ENCODE measurements around the gene TMEM259.

Gene TMEM259

DNA sequence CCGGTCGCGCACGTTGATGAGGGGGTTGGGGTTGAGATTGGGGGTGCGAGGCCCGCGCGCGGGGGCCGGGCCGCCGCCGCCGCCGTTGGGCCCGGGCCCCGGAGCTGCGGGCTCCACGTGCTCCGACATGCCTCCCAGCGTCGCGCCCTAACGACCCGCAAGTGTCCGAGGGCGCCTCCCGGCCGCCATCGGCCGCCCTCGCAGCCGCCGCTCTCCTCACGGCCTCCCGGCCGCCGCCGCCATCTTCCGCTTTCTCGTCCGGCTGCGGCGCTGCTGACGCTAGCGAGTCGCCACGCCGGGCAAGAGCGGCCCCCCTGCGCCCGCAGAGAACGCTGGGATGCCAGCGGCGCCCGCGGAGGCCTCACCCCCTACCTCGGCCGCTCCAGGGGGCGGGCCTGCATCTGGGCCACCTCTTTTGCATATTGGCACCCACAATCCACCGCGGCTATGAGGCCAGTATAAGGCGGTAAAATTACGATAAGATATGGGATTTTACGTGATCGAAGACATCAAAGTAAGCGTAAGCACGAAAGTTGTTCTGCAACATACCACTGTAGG, at the start of gene TMEM259:
Gene TMEM259, minus strand, starts transcription at position 256 of the 558 bp plus-strand sequence. Its CDS starts 127 bp downstream, at position 129.
- FAIRE-seq = no peak

DNA sequence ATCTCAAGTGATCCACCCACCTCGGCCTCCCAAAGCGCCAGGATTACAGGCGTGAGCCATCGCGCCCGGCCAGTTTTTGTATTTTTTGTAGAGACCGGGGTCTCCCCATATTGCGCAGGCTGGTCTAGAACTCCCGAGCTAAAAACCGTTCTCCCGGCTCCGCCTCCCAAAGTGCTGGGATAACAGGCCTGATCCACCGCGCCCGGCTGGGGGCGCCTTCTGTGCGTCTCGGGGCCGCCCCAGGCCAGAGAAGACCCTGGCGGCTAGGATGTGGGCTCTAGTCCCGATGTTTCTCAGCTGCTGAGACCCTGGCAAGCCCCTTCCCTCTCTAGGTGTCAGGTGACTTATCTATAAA, 49.6 kb upstream of the TMEM259 start:
- FAIRE-seq = no peak

DNA sequence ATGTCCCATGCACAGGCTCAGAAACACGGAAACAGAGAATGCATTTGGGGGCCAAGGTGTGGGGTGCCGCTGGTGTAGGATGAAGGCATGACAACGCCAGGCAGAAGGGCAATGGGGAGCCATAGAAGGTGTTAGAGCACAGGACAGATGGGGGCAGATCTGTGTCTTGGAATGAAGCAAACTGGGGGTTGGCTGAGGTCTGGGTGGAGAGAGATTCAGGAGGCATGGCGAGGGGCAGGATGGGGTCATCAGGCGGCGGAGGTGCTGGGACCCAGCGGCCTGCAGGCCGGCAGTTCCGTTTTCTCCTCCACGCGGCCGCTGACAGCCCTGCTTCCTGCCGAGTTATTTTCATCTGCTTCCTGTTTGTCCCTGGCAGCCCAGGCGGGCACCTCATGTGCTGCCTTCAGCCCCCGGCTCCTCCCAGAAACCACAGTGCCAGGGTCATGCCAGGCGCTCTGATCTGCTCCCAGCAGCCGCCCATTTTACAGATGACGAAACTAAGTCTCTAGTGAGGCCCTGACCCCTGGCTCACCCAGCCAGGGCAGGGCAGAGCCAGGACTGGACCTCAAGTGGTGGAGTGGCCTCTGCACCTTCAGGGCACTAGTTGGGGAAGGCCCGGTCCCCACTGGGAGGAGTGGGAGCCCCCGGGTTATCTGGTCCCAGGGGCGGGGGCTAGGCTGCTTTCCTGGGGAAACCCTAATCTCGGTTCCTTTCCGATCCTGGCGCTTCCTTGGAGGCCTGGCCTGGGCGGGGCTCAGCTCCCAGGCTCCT, 48.3 kb upstream of the TMEM259 start:
- no peak for FAIRE-seq

DNA sequence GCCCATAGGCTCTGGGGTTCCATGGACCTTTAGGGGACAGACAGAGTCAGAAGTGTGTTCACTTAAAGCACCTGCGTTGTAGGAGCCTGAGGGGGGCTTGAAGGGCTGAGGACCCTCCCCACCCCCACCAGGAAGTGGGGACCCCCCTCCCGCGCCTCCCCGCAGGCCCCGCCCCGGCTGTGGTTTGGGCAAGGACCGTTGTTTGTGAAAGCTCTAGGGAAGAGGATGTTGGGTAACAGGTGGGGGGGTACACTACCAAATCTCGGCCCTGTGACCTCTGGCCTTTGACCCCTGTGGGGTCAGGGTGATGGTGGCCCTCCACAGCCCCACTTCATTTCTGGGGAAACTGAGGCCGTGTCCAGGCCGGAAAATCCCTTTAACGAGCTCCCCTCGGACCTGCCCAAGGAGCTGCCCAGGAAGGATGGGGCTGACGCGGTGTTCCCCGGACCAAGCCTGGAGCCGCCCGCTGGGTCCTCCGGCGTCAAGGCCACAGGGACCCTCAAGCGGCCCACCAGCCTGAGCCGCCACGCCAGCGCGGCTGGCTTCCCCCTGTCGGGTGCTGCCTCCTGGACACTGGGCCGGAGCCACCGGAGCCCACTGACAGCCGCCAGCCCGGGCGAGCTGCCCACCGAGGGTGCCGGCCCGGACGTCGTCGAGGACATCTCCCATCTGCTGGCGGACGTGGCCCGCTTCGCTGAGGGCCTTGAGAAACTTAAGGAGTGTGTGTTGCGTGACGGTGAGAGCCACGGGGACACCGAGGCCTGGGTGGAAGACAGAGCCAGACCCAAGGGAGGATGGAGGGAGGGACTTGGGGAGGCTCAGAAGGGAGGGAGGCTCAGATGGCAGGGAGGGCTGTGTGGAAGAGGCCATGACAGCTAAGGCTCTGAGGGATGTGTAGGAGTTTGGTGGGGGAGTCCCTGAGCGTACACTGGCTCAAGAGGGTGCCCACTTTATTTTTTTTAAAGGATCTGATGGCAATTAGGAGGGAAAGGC, 47.4 kb upstream of the TMEM259 start:
- FAIRE-seq = no peak

DNA sequence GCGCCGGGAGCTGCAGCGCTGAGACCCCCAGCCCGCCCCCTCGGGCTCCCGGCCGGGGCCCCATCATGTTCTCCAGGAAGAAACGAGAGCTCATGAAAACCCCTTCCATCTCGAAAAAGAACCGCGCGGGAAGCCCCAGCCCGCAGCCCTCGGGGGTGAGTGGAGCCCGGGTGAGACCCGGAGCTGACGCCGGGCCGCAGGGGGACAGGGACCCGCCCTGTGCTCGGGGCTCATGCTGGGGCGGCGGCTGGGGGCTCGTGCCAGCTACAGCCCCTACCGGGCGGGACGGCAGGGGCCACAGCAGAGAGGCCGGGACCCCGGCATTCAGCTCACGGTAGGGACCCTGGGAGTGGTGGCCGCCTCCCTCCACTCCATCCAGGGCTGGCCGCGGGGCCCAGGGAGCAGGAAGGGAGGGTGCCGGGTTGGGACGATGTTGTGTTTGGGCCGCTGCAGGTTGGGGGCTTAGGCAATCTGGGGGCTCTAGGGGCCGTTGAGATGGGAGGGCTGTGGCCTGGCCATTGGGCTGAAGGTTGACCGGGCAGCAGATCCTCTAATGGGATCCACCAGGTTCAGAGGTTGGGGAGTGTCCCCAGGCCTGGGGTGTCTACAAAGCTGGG, 46.5 kb upstream of the TMEM259 start:
- no peak for FAIRE-seq

DNA sequence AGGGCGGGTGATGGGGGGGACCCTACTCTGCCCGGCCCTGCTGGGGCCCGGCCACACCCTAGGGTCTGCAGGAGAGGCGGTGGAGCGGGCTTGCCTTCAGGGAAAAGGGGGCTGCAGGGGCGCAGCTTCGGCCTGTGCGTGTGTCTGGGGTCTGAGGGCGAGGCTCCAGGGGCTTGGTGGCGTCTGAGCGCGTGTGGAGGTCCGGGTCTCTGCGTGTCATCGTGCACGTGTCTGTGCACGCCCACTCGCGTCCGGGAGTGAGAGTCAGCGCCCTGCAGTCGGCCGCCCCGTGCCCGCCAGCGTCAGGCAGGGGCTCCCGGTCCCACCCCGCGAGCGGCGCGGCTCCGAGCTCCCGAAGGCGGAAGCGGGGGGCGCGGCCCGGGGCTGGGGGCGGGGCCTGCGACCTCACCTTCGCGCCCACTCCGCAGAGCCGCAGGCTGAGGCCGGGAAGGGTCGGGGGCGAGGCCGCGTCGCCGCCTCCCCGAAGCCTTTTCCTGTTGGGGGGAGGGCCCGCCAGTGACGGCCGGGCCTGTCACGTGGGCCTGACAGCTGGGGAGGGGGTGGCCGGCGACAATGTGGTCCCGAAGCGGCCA, 45.9 kb upstream of the TMEM259 start, which contains the start of gene ARHGAP45:
Gene ARHGAP45, plus strand, starts transcription at position 420 of the 593 bp plus-strand sequence. CDS start 239 bp downstream, outside the sequence.
- FAIRE-seq = no peak

DNA sequence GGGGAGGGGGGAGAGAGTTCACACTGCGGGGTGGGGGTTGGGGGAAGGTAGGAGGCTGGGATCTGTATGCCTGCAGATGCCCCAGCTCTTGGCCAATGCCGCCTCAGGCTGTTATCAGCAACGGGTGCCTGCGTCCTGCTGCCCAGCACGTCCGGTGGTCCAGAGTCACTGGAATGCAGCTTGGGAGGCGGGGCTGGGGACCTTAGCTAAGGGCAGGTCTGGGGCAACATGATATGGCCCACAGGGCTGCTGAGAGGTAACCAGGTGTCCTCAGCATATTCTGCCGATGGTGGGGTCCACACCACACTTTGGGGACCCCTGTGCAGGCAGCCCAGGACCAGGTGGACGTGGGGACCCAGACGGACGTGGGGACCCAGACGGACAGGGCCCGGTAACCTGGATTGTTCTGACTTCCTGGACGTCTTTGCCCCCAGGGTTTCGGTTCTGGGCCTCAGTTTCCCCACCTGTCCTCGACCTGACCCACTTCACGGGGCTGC, 45.4 kb upstream of the TMEM259 start:
- FAIRE-seq = no peak

DNA sequence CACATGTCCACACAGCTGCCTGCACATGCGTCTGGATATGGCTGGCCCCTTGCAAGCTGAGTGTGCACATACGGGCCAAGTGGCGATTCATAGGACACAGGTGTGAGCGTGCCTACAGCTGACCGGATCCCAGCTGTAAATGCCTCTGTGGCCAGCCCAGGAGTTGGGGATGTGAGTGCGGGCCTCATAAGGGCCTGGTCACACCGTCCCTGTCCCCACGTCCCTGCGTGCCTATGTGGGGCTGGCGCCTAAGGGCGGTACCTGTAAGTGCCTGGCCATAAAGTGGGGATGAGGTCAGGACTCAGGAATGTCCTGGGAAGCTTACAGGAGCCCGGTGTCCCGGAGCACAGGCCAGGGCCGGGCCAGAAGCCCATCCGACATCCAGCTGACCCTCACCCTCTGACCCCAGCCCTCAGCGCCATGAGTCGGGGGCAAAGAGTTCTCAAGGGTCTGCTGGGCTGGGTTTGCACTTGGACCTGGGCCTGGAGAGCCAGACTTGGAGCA, 44.7 kb upstream of the TMEM259 start:
- no peak for FAIRE-seq

DNA sequence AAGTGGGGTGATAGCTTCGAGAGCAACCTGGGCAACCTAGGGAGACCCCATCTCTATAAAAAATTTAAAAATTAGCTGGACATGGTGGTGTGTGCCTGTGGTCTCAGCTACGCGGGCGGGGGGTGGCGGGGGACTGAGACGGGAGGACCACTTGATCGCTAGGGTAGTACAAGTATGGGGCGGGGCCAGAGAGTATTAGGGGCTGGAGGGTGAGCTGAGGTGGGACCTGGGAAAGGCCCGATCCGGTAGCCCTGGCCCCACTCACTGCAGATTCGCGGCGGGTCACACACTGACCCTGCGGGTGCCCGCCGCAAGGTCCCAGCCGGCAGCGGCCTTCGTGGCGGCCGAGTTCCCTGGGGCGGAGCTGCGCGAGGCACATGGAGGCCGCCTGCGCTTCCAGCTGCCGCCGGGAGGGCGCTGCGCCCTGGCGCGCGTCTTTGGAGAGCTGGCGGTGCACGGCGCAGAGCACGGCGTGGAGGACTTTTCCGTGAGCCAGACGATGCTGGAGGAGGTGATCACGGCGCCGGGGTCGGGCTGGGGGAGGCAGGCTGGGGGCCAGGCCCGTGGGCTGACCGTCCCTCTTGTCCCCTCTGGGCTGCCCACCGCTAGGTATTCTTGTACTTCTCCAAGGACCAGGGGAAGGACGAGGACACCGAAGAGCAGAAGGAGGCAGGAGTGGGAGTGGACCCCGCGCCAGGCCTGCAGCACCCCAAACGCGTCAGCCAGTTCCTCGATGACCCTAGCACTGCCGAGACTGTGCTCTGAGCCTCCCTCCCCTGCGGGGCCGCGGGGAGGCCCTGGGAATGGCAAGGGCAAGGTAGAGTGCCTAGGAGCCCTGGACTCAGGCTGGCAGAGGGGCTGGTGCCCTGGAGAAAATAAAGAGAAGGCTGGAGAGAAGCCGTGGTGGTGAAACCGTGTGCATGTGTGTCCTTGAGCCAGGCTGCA, 44.0 kb upstream of the TMEM259 start:
- FAIRE-seq = no peak

DNA sequence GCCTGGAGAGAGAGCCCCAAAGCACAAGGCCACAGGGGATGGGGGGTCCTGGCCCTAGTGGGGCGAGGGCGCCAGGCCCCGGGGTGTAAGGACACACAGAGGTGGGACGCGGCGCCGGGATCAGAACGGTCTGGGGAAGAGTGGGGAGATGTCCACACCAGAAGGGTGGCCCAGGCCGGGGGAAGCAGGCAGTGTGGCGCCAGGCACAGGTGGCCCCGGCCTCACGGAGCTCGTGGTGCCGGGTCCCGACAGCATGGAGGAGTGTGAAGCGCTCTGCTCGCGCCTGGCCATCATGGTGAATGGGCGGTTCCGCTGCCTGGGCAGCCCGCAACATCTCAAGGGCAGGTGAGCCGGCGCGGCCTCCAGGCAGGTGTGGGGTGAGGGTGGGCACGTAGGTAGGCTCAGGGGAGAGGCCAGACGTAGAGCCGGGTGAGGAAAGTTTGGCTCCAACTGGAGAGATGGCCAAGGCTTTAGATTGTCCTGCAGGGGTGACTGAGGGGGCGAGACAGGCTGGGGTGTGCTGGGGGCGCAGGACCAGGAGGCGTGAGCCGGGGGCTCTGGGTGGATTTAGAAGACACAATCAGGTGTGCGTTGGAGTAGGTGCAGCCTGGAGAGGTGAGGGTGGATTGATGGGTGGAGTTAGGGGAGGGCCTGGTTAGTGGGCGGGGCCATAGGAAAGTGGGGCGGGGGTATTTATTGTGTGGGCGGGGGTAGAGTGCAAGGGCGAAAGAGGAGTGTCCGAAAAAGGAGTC, 43.2 kb upstream of the TMEM259 start:
- no peak for FAIRE-seq

DNA sequence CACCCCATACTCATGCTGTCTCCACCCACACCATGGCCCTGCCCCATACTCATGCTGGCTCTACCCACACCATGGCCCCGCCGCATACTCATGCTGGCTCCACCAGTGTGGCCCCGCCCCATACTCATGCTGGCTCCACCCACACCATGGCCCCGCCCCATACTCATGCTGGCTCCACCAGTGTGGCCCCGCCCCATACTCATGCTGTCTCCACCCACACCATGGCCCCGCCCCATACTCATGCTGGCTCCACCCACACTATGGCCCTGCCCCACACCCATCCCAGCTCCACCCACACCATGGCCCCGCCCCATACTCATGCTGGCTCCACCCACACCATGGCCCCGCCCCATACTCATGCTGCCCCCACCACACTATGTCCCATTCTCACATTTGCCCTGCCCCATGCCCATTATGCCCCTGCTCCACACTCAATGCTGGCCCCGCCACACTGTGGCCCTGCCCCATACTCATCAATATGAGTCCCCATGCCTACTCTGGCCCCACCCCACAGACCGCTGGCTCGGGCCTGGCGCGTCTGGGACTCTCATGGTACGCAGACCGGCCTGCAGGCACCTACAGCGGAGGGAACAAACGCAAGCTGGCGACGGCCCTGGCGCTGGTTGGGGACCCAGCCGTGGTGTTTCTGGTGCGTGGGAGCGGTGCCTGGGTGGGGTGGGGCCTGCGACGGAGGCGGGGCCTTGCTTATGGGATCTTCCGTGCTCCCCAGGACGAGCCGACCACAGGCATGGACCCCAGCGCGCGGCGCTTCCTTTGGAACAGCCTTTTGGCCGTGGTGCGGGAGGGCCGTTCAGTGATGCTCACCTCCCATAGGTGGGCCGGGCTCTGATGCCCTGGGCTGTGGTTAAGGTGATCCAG, 42.3 kb upstream of the TMEM259 start:
- FAIRE-seq = no peak

DNA sequence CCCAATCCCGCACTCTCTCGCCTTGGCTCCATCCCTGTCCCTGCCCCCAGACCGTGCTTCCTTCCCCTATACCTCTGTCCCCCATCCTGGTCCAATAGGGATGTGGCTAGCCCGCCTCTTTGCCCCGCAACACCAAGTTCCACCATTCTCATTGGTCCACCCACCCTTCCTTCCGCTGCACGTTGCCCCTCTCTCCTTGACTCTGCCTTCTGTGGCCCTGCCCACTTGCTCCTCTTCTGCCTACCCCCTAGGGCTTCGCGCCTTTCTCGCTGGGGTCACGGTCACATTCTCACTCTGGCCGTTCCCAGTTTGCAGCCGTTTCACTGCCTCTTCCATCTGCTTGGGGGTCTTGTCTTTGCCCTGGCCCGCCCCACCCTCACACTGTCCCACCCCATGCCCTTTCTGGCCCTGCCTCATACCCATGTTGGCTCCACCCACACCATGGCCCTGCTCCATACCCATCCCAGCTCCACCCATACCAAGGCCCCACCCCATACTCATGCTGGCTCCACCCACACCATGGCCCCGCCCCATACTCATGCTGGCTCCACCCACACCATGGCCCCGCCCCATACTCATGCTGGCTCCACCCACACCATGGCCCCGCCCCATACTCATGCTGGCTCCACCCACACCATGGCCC, 41.6 kb upstream of the TMEM259 start:
- no peak for FAIRE-seq

DNA sequence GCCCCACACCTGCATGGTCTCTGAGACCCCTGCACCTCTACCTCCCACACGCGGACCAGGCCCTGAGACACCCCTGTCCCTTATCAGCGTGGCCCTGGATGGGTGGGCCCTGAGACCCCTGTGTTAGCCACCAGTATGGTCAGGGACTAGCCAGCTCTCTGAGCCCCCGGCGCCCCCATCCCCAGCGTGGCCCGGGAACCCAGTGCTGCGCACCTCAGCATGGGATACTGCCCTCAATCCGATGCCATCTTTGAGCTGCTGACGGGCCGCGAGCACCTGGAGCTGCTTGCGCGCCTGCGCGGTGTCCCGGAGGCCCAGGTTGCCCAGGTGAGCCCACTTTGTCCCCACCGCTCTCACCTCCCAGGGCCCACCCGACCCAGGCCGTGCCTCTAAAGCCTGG, 41.1 kb upstream of the TMEM259 start:
- FAIRE-seq = no peak

DNA sequence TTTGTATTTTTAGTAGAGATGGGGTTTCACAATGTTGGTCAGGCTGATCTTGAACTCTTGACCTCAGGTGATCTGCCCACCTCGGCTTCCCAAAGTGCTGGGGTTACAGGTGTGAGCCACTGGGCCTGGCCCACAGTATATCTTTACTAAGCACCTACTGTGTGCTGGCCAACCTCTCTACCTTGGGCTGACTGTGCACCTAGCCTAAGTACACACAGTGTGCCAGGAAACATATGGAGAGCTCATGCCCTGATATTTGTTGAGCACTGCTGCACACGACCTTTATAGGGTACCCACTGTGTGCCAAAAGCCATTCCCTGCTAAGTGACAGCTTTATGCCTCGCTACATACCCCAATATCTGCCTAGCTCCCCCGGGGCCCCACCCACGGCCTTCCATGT, 39.8 kb upstream of the TMEM259 start:
- FAIRE-seq = no peak

DNA sequence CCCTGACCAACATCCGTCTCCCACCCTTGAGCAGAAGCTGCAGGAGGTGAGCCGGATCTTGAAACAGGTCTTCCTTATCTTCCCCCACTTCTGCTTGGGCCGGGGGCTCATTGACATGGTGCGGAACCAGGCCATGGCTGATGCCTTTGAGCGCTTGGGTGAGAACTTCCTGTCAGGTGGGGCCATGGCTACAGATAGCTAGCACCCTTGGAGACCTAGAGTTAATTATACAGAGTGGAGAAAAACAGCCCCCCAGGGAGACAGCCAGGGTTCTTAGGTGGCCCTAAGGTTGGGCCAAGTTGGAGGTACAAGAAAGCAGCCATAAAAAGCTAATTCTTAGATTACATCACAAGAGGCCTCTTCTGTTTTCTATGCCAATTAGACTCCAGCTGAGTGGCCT, 37.2 kb upstream of the TMEM259 start:
- FAIRE-seq = no peak

DNA sequence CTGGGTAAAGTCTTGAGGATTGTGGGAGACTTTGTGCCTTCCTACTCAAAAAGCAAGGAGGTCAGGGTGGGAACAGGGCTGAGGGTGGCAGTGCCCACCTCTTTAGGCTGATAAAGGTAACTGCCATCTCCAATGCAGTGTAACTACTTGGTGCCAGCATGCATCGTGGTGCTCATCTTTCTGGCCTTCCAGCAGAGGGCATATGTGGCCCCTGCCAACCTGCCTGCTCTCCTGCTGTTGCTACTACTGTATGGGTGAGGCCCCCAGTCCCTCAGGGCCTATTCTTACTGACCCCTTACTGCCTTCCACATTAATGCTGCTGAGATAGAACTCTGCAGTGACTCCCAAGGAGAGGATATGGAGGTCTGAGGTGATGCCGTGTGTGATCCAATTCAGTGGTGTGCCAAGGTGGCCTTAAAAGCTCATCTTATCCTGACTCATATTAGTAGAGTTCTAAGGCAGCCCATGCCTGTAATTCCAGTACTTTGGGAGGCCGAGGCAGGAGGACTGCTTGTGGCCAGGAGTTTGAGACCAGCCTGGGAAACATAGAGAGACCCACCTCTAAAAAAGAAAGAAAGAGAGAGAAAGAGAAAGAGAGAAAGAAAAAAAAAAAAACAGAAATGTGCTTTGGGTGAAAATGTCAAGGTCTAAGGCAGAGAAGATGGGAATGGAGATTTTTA, 36.4 kb upstream of the TMEM259 start:
- no peak for FAIRE-seq

DNA sequence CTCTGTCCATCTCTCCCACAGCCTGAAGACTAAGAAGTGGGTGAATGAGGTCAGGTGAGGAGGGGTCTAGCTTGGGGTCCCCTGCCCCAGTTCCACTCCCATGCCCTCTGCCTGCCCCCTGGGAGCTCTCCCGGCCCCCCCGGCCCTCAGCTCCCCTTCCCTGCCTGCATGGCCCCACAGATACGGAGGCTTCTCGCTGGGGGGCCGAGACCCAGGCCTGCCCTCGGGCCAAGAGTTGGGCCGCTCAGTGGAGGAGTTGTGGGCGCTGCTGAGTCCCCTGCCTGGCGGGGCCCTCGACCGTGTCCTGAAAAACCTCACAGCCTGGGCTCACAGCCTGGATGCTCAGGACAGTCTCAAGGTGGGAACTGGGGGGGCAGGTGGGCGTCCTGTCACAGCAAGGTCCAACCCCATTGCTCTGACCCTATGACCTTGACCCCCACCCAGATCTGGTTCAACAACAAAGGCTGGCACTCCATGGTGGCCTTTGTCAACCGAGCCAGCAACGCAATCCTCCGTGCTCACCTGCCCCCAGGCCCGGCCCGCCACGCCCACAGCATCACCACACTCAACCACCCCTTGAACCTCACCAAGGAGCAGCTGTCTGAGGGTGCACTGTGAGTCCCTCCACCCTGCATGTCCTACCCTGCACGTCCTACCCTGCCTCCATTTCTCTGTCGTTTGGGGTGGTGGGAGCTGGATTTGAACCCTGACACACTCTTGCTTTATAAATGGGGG, 35.1 kb upstream of the TMEM259 start:
- FAIRE-seq = no peak

Data from endometrium (tissue), 2 donors.